ENCODE measurements around the gene DNER. TPM values are rescaled to one million over a fixed set of nuclear protein-coding genes. Genes with fewer than 3 reads are reported as not detected.
"Not testable (repeated sequence)": the region's sequence is repeated elsewhere in the genome, so short reads cannot be mapped to it uniquely, and the experiment has no call there.

Gene DNER
- total RNA-seq, 2 donors from 2014 or later = 2.6 to 6.0 TPM

DNA sequence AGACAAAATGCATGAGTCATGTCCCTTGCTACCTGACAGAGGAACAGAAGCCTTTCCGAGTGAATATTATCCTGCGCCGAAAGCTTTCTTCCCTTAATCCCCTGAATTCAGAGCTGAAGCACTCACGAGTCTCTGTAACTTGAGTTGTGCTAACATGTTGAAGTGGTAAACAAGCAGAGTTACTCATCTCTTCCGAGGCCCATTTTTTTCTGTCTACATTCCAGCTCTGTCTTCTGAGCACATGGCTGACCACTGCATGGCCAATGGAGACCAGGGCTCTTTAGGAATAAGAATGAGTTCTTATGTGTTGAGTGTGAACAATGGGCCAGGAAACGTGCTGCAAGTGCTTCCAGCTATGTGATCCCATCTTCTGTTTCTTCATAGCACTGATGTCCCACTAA lies 370.2 kb downstream of the DNER start:
- DNase-seq (ENCODE audit: low spot score) = no peak
- 61% methylated on average over 6 of the region's 6 CpGs for WGBS
- Histone ChIP-seq H3K4me1 (replicated peaks) (no peaks in the 10 kb centered on the region), H3K27me3 (replicated peaks; ENCODE audit: insufficient read depth) (no peaks in the 10 kb centered on the region), H3K36me3 (no peaks in the 10 kb centered on the region), H3K27ac (peak overlapping the region in 1 of 2 donors; percentile 36), H3K4me3 (no peak overlapping the region), H3K9me3 (no peaks in the 10 kb centered on the region)
- TF ChIP-seq, protein P1, sequence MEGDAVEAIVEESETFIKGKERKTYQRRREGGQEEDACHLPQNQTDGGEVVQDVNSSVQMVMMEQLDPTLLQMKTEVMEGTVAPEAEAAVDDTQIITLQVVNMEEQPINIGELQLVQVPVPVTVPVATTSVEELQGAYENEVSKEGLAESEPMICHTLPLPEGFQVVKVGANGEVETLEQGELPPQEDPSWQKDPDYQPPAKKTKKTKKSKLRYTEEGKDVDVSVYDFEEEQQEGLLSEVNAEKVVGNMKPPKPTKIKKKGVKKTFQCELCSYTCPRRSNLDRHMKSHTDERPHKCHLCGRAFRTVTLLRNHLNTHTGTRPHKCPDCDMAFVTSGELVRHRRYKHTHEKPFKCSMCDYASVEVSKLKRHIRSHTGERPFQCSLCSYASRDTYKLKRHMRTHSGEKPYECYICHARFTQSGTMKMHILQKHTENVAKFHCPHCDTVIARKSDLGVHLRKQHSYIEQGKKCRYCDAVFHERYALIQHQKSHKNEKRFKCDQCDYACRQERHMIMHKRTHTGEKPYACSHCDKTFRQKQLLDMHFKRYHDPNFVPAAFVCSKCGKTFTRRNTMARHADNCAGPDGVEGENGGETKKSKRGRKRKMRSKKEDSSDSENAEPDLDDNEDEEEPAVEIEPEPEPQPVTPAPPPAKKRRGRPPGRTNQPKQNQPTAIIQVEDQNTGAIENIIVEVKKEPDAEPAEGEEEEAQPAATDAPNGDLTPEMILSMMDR (IDR thresholded peaks at IDR 0.05) = no peak
- TF ChIP-seq POLR2AphosphoS5 (IDR thresholded peaks at IDR 0.05) = no peak
- TF ChIP-seq POLR2A (IDR thresholded peaks at IDR 0.05) = no peak
- intact Hi-C loops (cut with DNase I) = no loop called here

GRCh38 chr2:229343661-229344060 lies 370.7 kb downstream of the DNER start:
- Histone ChIP-seq H3K36me3 (no peaks in the 10 kb centered on the region), H3K27ac (peak overlapping the region in 1 of 2 donors; percentile 36), H3K4me1 (replicated peaks) (no peaks in the 10 kb centered on the region), H3K4me3 (no peak overlapping the region), H3K9me3 (no peaks in the 10 kb centered on the region), H3K27me3 (replicated peaks; ENCODE audit: insufficient read depth) (no peaks in the 10 kb centered on the region)
- no peak for DNase-seq (ENCODE audit: low spot score)
- intact Hi-C loops (cut with DNase I) = no loop called here
- 79% methylated on average over 3 of the region's 3 CpGs for WGBS
- TF ChIP-seq, protein P1 (IDR thresholded peaks at IDR 0.05) = no peak
- no peak for TF ChIP-seq POLR2AphosphoS5 (IDR thresholded peaks at IDR 0.05)
- TF ChIP-seq POLR2A (IDR thresholded peaks at IDR 0.05) = no peak

DNA sequence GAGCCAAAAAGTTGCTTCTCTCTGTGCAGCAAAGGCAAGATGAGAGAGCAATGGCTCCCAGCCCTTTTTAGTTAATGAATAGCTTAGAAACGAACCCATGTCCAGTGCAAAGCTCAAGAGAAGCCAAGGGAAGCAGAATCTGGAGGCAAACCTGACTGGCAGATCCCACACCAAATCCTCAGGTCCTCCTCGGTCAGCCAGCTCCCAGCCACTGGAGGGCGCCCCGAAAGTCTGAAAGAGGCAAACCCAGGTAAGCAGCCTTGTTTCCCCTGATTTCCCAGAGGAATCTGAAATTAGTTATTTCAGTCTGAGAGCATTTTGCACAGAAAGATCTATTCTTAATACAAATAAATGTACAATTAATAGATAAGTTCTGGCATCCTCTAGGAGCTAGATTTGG lies 372.0 kb downstream of the DNER start:
- DNase-seq (ENCODE audit: low spot score) = peak; percentile 40
- WGBS = 35% methylated on average over 4 of the region's 4 CpGs
- no peaks in the 10 kb centered on the region for H3K9me3 ChIP-seq

DNA sequence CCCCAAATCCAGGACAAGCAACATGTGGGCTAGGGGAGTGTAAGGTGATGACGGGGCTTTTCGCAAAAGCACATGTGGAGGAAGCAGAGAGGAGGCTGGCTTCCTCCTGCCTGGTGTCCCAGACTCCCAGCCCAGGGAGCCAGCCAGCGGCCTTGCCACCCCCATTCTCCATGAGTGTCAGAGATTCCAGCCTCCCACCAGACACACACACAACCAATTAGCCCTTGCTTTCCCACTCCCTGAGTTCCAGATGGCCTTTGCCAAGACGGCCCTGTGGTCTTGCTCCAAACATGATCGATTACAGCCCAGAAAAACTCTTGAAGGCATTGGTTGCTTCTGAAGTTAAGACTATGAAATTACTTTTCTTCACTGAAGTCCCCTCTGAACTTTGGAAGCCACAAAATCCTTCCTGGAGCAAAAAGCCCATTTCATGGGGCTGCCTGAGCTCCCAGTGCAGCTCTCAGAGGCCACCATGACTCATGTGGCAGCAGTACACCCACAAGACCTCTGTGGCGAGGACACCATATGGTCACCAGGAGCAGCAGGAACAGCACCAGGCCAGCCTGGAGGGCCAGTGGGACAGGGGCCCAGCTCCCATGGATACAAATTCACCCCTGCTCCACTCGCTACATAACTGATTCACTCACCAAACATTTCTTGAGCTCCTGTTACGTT lies 374.1 kb downstream of the DNER start:
- H3K27ac ChIP-seq = no peak overlapping the region
- DNase-seq (ENCODE audit: low spot score) = no peak
- H3K27me3 ChIP-seq (replicated peaks; ENCODE audit: insufficient read depth) = no peaks in the 10 kb centered on the region
- intact Hi-C loops (cut with DNase I) = no loop called here
- no peak overlapping the region for H3K4me3 ChIP-seq
- TF ChIP-seq, protein P1 (IDR thresholded peaks at IDR 0.05) = no peak
- no peak for TF ChIP-seq POLR2AphosphoS5 (IDR thresholded peaks at IDR 0.05)
- no peak for TF ChIP-seq POLR2A (IDR thresholded peaks at IDR 0.05)
- H3K36me3 ChIP-seq = no peaks in the 10 kb centered on the region
- WGBS = 91% methylated on average over 8 of the region's 8 CpGs
- no peaks in the 10 kb centered on the region for H3K4me1 ChIP-seq (replicated peaks)
- H3K9me3 ChIP-seq = no peaks in the 10 kb centered on the region

More for the DNA sequence above, 372.0 kb downstream of the DNER start:
- Histone ChIP-seq H3K4me3 (no peak overlapping the region), H3K27me3 (replicated peaks; ENCODE audit: insufficient read depth) (no peaks in the 10 kb centered on the region), H3K4me1 (replicated peaks) (no peaks in the 10 kb centered on the region), H3K27ac (no peak overlapping the region), H3K36me3 (no peaks in the 10 kb centered on the region)
- intact Hi-C loops (cut with DNase I) = no loop called here
- TF ChIP-seq, protein P1 (IDR thresholded peaks at IDR 0.05) = peak in 3 of 4 experiments; percentile 17 to 46 (median 34)
- no peak for TF ChIP-seq POLR2A (IDR thresholded peaks at IDR 0.05)
- no peak for TF ChIP-seq POLR2AphosphoS5 (IDR thresholded peaks at IDR 0.05)

DNA sequence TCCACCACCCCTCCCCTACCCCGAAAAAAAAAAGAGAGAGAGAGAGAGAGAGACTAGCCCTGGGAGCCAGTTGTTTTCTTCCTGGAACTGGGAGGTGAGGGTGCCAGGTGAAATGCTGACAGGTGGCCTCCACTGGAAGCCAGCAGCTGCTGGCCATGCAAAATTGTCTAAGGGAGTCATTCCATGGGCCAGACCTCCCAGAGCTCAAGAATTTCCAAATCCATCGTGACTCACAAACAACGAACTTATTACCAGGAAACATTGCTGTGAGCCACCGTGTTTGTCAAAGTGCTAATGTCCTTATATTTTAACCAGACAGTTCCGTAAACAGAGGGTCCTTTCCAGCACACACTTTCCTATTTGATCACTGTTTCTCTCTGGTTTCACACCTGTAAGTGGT lies 374.7 kb downstream of the DNER start:
- Histone ChIP-seq H3K27me3 (replicated peaks; ENCODE audit: insufficient read depth) (no peaks in the 10 kb centered on the region), H3K27ac (no peak overlapping the region), H3K36me3 (no peaks in the 10 kb centered on the region), H3K9me3 (no peaks in the 10 kb centered on the region), H3K4me1 (replicated peaks) (no peaks in the 10 kb centered on the region), H3K4me3 (no peak overlapping the region)
- WGBS = 84% methylated on average over 5 of the region's 5 CpGs
- DNase-seq (ENCODE audit: low spot score) = no peak
- TF ChIP-seq POLR2A (IDR thresholded peaks at IDR 0.05) (no peak), POLR2AphosphoS5 (IDR thresholded peaks at IDR 0.05) (no peak)
- TF ChIP-seq, protein P1 (IDR thresholded peaks at IDR 0.05) = no peak
- intact Hi-C loops (cut with DNase I) = no loop called here

GRCh38 chr2:229339171-229339570 lies 375.2 kb downstream of the DNER start:
- H3K27me3 ChIP-seq (replicated peaks; ENCODE audit: insufficient read depth); H3K9me3 ChIP-seq; H3K36me3 ChIP-seq; H3K4me3 ChIP-seq; DNase-seq (ENCODE audit: low spot score); H3K27ac ChIP-seq; H3K4me1 ChIP-seq (replicated peaks); intact Hi-C loops (cut with DNase I): not testable (repeated sequence)
- WGBS = 92% methylated on average over 4 of the region's 4 CpGs
